SK-N-SH (cell line): ENCODE data around the gene RFLNA. TPM values are rescaled to one million over a fixed set of nuclear protein-coding genes. Genes with fewer than 3 reads are reported as not detected.

Experiments used
- CTCF ChIA-PET: fragments of 300-600, 350-600 bp; formaldehyde crosslinking; extraction: SDS; loops from one replicate; lab custom pipeline; 2021; lab: Yijun Ruan, JAX
- POLR2A ChIA-PET: fragments of 350-600 bp; sonication (Branson Sonifier 250); formaldehyde crosslinking; extraction: SDS; loops from one replicate; lab custom pipeline; 2020; ENCODE audit warnings: antibody characterized with exemption, inconsistent platforms; lab: Yijun Ruan, JAX
- DNase-seq: peaks from one replicate; pipeline ENCODE4 v3.0.0; 2012
- H2AFZ ChIP-seq: fragments of 200-600 bp; sonication (generic); 2 replicates; pipeline ENCODE4 v1.8.1; 2016; ENCODE audit warnings: antibody characterized with exemption, mild to moderate bottlenecking, low read depth
- H3F3A ChIP-seq: fragments of 200-600 bp; sonication (generic); replicated peaks from 2 replicates; pipeline ENCODE3; 2016; ENCODE audit warnings: antibody characterized with exemption, mild to moderate bottlenecking; ENCODE audit not compliant: insufficient read depth
- H3K27ac ChIP-seq, 2 experiments: fragments of 200-500 bp in 1 of 2; fragments of 200-600 bp in 1 of 2; sonication (Bioruptor generic) in 1 of 2; sonication (generic), shearing (Covaris generic) in 1 of 2; 2 replicates each; pipeline versions ENCODE4 v1.5.1 to v1.6.1; 2014 to 2016; ENCODE audit warnings: low read depth in 2 of 2, inconsistent platforms in 1 of 2, low read length in 1 of 2, mild to moderate bottlenecking in 1 of 2, mixed read lengths in 1 of 2
- H3K27me3 ChIP-seq: fragments of 200-600 bp; sonication (generic), shearing (Covaris generic); 2 replicates; pipeline ENCODE4 v1.6.1; 2016; ENCODE audit warnings: mixed run types; ENCODE audit not compliant: insufficient read depth
- H3K36me3 ChIP-seq, 2 experiments: fragments of 200-500 bp in 1 of 2; fragments of 200-600 bp in 1 of 2; sonication (Bioruptor generic) in 1 of 2; sonication (generic) in 1 of 2; replicated peaks in 1 of 2; 2 replicates each; pipeline versions ENCODE3 to v1.5.1; 2014 to 2016; ENCODE audit warnings: low read length in 1 of 2, mild to moderate bottlenecking in 1 of 2; ENCODE audit not compliant: insufficient read depth in 2 of 2, control insufficient read depth in 1 of 2
- H3K4me1 ChIP-seq, 2 experiments: fragments of 200-500 bp in 1 of 2; fragments of 200-600 bp in 1 of 2; sonication (Bioruptor generic) in 1 of 2; sonication (generic), shearing (Covaris generic) in 1 of 2; 2 replicates each; pipeline versions ENCODE4 v1.5.1 to v1.6.1; 2014 to 2016; ENCODE audit warnings: low read depth in 1 of 2, low read length in 1 of 2, mixed run types in 1 of 2; ENCODE audit not compliant: insufficient read depth in 2 of 2, control insufficient read depth in 1 of 2
- H3K4me2 ChIP-seq: fragments of 200-600 bp; sonication (generic), shearing (Covaris generic); 2 replicates; pipeline ENCODE4 v1.6.1; 2017; ENCODE audit warnings: mixed run types
- H3K4me3 ChIP-seq, 2 experiments: fragments of 200-500 bp in 1 of 2; fragments of 200-600 bp in 1 of 2; sonication (Bioruptor generic) in 1 of 2; sonication (generic), shearing (Covaris generic) in 1 of 2; 2 replicates each; pipeline versions ENCODE4 v1.5.1 to v1.8.1; 2014 to 2016; ENCODE audit warnings: low read depth in 2 of 2, inconsistent platforms in 1 of 2, low read length in 1 of 2, mild to moderate bottlenecking in 1 of 2, mixed read lengths in 1 of 2, moderate library complexity in 1 of 2
- H3K79me2 ChIP-seq: fragments of 200-600 bp; sonication (generic); 2 replicates; pipeline ENCODE4 v1.8.1; 2017; ENCODE audit warnings: mild to moderate bottlenecking; ENCODE audit not compliant: insufficient read depth
- H3K9ac ChIP-seq: fragments of 200-600 bp; sonication (generic); 2 replicates; pipeline ENCODE4 v1.6.1; 2017; ENCODE audit warnings: mixed run types
- H3K9me2 ChIP-seq: fragments of 200-600 bp; sonication (generic); 2 replicates; pipeline ENCODE4 v1.6.1; 2017; ENCODE audit warnings: mixed run types
- H3K9me3 ChIP-seq: fragments of 200-600 bp; sonication (generic); 2 replicates; pipeline ENCODE4 v1.6.1; 2017; ENCODE audit warnings: mixed run types, mild to moderate bottlenecking, moderate library complexity
- H4K20me1 ChIP-seq: fragments of 200-600 bp; sonication (generic); 2 replicates; pipeline ENCODE4 v1.6.1; 2017; ENCODE audit warnings: mild to moderate bottlenecking, mixed run types; ENCODE audit not compliant: insufficient read depth
- ELF1 ChIP-seq: IDR thresholded peaks from 2 replicates; pipeline ENCODE4 v1.4.0; 2012
- EZH2phosphoT487 ChIP-seq: fragments of 200-600 bp; sonication (generic); IDR thresholded peaks from 2 replicates; pipeline ENCODE4 v1.6.1; 2017; ENCODE audit warnings: low read depth, mixed run types, mild to moderate bottlenecking, antibody characterized with exemption, moderate library complexity, borderline replicate concordance
- FOSL2 ChIP-seq: IDR thresholded peaks from 2 replicates; pipeline ENCODE4 v1.4.0; 2012; ENCODE audit warnings: low read depth, mild to moderate bottlenecking, moderate library complexity, borderline replicate concordance
- FOXM1 ChIP-seq: IDR thresholded peaks from 2 replicates; pipeline ENCODE4 v1.4.0; 2012; ENCODE audit warnings: low read depth, mild to moderate bottlenecking
- GABPA ChIP-seq: IDR thresholded peaks from 2 replicates; pipeline ENCODE4 v1.4.0; 2012; ENCODE audit warnings: low read depth, mild to moderate bottlenecking
- GATA2 ChIP-seq: sonication (generic); formaldehyde crosslinking; IDR thresholded peaks from 2 replicates; pipeline ENCODE4 v1.5.0; 2020; ENCODE audit warnings: mild to moderate bottlenecking, missing genetic modification reagents
- MXI1 ChIP-seq: IDR thresholded peaks from 2 replicates; pipeline ENCODE4 v1.6.1; 2012; ENCODE audit warnings: mild to moderate bottlenecking, low read depth, low read length, improper control_type of control experiment
- RAD21 ChIP-seq: IDR thresholded peaks from 2 replicates; pipeline ENCODE4 v1.6.1; 2012; ENCODE audit warnings: mild to moderate bottlenecking, low read length
- RCOR1 ChIP-seq: fragments of 150-350 bp; IDR thresholded peaks from 2 replicates; pipeline ENCODE4 v1.6.1; 2017; ENCODE audit warnings: antibody characterized with exemption, low read length
- RFX5 ChIP-seq: IDR thresholded peaks from 2 replicates; pipeline ENCODE4 v1.6.1; 2012; ENCODE audit warnings: mild to moderate bottlenecking, improper control_type of control experiment, low read length
- RXRA ChIP-seq: IDR thresholded peaks from 2 replicates; pipeline ENCODE4 v1.4.0; 2012; ENCODE audit warnings: low read depth, mild to moderate bottlenecking, borderline replicate concordance
- SIN3A ChIP-seq: IDR thresholded peaks from 2 replicates; pipeline ENCODE4 v1.6.1; 2012; ENCODE audit warnings: low read depth, mild to moderate bottlenecking, low read length, moderate library complexity, borderline replicate concordance
- SMC3 ChIP-seq: IDR thresholded peaks from 2 replicates; pipeline ENCODE4 v1.6.1; 2012; ENCODE audit warnings: low read depth, low read length, improper control_type of control experiment
- TAF1 ChIP-seq: IDR thresholded peaks from 2 replicates; pipeline ENCODE4 v1.6.1; 2012; ENCODE audit warnings: low read depth, mild to moderate bottlenecking, low read length, moderate library complexity, borderline replicate concordance
- TEAD4 ChIP-seq: IDR thresholded peaks from 2 replicates; pipeline ENCODE4 v1.4.0; 2012; ENCODE audit warnings: mild to moderate bottlenecking, borderline replicate concordance; ENCODE audit not compliant: insufficient read depth
- ZBTB33 ChIP-seq: IDR thresholded peaks from 2 replicates; pipeline ENCODE4 v1.4.0; 2012; ENCODE audit warnings: low read depth, borderline replicate concordance
- WGBS: methylation state at CpG from one replicate; pipeline ENCODE4 v1.1.6; 2017; ENCODE audit warnings: low lambda C conversion rate; 5-methylcytosine and 5-hydroxymethylcytosine counted together
- polyA plus RNA-seq, 3 experiments: library from polyadenylated mRNA; depleted of rRNA; stranded (reverse); fragments of >200 nt; gene quantifications; 2 replicates each; pipeline ENCODE4 v1.2.3, GENCODE V29; 2012
- TF ChIP-seq, protein P1 (sequence below): IDR thresholded peaks from 2 replicates; pipeline ENCODE4; 2012
- TF ChIP-seq, protein P2 (sequence below): IDR thresholded peaks from 2 replicates; pipeline ENCODE4 v1.4.0; 2012; ENCODE audit warnings: low read depth, borderline replicate concordance
- TF ChIP-seq, protein P3 (sequence below): fragments of 200-600 bp; sonication (generic); IDR thresholded peaks from 2 replicates; pipeline ENCODE4 v1.6.1; 2017; ENCODE audit warnings: antibody characterized with exemption, mild to moderate bottlenecking, moderate library complexity
- TF ChIP-seq, protein P4 (sequence below): IDR thresholded peaks from 2 replicates; pipeline ENCODE4 v1.6.1; 2012; ENCODE audit warnings: mild to moderate bottlenecking, low read depth, low read length, moderate library complexity

RFLNA gene
- polyA plus RNA-seq, 1 of the 3 experiments (the other 2 are of a cell fraction) = 0.10 TPM

DNA sequence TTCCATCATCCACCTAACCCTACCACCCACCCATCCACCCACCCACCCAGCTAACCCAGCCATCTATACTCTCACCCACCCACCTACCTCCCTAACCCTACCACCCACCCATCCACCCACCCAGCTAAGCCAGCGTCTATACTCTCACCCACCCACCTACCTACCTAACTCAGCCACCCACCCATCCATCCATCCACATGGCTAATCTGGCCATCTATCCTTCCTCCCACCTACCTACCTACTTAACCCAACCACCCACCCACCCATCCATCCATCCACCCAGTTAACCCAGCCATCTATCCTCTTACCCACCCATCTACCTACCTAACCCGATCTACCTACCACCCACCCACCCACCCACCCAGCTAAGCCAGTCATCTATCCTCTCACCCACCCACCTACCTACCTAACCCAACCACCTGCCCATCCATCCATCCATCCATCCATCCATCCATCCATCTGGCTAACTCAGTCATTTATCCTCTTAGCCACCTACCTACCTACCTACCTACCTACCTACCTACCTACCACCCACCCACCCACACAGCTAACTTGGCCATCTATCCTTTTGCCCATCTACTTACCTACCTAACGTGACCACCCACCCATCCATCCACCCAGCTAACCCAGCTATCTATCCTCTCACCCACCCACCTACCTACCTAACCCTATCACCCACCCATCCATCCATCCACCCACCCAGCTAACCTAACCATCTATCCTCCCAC is 44.1 kb downstream of the RFLNA start (continued):
- TF ChIP-seq, protein P1, sequence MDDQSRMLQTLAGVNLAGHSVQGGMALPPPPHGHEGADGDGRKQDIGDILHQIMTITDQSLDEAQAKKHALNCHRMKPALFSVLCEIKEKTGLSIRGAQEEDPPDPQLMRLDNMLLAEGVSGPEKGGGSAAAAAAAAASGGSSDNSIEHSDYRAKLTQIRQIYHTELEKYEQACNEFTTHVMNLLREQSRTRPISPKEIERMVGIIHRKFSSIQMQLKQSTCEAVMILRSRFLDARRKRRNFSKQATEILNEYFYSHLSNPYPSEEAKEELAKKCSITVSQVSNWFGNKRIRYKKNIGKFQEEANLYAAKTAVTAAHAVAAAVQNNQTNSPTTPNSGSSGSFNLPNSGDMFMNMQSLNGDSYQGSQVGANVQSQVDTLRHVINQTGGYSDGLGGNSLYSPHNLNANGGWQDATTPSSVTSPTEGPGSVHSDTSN = no peak
- TF ChIP-seq, protein P2, sequence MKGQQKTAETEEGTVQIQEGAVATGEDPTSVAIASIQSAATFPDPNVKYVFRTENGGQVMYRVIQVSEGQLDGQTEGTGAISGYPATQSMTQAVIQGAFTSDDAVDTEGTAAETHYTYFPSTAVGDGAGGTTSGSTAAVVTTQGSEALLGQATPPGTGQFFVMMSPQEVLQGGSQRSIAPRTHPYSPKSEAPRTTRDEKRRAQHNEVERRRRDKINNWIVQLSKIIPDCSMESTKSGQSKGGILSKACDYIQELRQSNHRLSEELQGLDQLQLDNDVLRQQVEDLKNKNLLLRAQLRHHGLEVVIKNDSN = no peak
- TF ChIP-seq SIN3A (no peak), EZH2phosphoT487 (no peak), SMC3 (no peak)
- TF ChIP-seq, protein P3, sequence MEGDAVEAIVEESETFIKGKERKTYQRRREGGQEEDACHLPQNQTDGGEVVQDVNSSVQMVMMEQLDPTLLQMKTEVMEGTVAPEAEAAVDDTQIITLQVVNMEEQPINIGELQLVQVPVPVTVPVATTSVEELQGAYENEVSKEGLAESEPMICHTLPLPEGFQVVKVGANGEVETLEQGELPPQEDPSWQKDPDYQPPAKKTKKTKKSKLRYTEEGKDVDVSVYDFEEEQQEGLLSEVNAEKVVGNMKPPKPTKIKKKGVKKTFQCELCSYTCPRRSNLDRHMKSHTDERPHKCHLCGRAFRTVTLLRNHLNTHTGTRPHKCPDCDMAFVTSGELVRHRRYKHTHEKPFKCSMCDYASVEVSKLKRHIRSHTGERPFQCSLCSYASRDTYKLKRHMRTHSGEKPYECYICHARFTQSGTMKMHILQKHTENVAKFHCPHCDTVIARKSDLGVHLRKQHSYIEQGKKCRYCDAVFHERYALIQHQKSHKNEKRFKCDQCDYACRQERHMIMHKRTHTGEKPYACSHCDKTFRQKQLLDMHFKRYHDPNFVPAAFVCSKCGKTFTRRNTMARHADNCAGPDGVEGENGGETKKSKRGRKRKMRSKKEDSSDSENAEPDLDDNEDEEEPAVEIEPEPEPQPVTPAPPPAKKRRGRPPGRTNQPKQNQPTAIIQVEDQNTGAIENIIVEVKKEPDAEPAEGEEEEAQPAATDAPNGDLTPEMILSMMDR = no peak

- Histone ChIP-seq H2AFZ (no peak overlapping the region), H3F3A (no peaks in the 10 kb centered on the region), H3K27me3 (no peaks in the 10 kb centered on the region), H3K4me2 (no peak overlapping the region), H3K9ac (no peak overlapping the region), H3K4me3 (no peak overlapping the region), H3K9me2 (no peaks in the 10 kb centered on the region), H3K79me2 (peaks cover 30% of the 10 kb centered on the region; the same call in 1 of the 2 replicates), H3K9me3 (no peaks in the 10 kb centered on the region), H4K20me1 (peaks cover 54% of the 10 kb centered on the region; the same call in 1 of the 2 replicates), H3K27ac (no peak overlapping the region), H3K36me3 (peaks cover 52 to 64% of the 10 kb centered on the region in 2 experiments), H3K4me1 (no peaks in the 10 kb centered on the region)
- CTCF ChIA-PET = interaction anchor here (0.7 to 1.0 kb wide), 2 partner anchors 8 to 315 kb away, joined by 3 to 5 read pairs; no protein-coding TSS in a partner anchor
- 99% methylated on average over 30 of the region's 42 CpGs for WGBS
- DNase-seq = no peak
- POLR2A ChIA-PET = no interaction called here
- TF ChIP-seq GATA2 (CRISPR knock-in tag) = no peak
- no peak for TF ChIP-seq TAF1
- TF ChIP-seq ELF1 = no peak
- TF ChIP-seq RAD21 = no peak
- TF ChIP-seq, protein P4, sequence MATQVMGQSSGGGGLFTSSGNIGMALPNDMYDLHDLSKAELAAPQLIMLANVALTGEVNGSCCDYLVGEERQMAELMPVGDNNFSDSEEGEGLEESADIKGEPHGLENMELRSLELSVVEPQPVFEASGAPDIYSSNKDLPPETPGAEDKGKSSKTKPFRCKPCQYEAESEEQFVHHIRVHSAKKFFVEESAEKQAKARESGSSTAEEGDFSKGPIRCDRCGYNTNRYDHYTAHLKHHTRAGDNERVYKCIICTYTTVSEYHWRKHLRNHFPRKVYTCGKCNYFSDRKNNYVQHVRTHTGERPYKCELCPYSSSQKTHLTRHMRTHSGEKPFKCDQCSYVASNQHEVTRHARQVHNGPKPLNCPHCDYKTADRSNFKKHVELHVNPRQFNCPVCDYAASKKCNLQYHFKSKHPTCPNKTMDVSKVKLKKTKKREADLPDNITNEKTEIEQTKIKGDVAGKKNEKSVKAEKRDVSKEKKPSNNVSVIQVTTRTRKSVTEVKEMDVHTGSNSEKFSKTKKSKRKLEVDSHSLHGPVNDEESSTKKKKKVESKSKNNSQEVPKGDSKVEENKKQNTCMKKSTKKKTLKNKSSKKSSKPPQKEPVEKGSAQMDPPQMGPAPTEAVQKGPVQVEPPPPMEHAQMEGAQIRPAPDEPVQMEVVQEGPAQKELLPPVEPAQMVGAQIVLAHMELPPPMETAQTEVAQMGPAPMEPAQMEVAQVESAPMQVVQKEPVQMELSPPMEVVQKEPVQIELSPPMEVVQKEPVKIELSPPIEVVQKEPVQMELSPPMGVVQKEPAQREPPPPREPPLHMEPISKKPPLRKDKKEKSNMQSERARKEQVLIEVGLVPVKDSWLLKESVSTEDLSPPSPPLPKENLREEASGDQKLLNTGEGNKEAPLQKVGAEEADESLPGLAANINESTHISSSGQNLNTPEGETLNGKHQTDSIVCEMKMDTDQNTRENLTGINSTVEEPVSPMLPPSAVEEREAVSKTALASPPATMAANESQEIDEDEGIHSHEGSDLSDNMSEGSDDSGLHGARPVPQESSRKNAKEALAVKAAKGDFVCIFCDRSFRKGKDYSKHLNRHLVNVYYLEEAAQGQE = no peak
- no peak for TF ChIP-seq RXRA
- no peak for TF ChIP-seq FOSL2
- TF ChIP-seq GABPA = no peak
- no peak for TF ChIP-seq ZBTB33
- TF ChIP-seq RFX5 = no peak
- TF ChIP-seq MXI1 = no peak
- no peak for TF ChIP-seq FOXM1
- no peak for TF ChIP-seq RCOR1
- no peak for TF ChIP-seq TEAD4
Measured at GRCh38 chr12:124340080-124340900, 45.4 kb downstream of the RFLNA start.
